Fibroblast of peridontal ligament (primary cell): ENCODE measurements around the gene GRAPL.
"Not testable (repeated sequence)": the region's sequence is repeated elsewhere in the genome, so short reads cannot be mapped to it uniquely, and the experiment has no call there.

ENCODE experiments used
- DNase-seq: peaks from one replicate; pipeline ENCODE4 v3.0.0-alpha.2; 2010; ENCODE audit errors: extremely low read depth

Gene GRAPL

DNA sequence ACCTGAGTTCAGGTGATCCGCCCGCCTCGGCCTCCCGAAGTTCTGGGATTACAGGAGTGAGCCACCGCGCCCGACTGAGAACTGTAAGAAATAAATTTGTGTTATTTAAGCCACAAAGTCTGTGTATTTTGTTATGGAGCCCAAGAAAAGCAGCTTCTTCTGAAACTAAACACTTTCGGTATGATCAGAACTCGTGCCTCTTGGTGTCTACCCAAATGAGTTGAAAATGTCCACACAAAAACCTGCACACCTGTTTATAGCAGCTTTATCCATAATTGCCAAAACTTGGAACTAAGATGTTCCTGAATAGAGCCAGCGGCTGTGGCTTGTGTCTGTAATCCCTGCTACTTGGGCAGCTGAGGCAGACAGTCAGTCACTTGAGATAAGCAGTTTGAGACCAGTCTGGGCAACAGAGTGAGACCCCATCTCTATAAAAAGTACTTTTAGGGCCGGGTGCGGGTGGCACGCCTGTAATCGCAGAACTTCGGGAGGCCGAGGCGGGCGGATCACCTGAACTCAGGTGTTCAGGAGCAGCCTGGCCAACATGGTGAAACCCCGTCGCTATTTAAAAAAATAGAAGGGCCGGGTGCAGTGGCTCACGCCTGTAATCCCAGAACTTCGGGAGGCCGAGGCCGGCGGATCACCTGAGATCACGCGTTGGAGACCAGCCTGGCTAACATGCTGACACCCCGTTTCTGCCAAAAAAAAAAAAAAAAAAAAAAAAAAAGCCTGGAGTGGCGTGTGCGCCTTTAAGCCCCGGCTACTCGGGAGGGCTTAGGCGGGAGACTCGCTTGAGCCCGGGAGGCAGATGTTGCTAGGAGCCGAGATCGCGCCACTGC, 61.7 kb downstream of the GRAPL start:
- not testable (repeated sequence) for DNase-seq

DNA sequence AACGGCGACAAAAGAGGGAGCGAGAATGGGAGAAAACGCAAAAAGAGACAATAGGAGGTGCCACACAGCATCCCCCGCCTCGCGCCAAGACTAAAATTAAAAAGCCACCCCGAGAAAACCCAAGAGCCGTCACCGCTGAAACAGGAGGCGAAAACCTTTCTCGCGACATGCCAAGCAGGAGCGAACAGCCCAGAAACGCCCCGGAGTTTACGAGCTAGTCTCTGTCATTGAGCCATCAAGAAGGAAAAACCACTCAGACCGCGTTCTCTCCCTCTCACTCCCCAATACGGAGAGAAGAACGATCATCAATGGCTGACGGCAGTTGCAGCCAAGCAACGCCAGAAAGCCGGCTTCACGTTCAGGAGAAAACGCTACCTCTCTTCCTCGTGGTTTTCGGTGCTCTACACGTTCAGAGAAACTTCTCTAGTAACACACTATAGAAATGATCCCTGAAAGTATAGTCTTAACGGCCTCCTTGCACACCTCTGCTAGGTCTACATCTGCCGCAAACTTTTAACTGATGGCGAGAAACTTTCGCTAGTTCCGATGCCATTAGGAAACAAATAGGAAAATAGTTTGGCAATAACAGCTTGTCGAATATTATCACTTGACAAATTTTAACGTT, 62.5 kb downstream of the GRAPL start:
- DNase-seq, result not testable (repeated sequence)

DNA sequence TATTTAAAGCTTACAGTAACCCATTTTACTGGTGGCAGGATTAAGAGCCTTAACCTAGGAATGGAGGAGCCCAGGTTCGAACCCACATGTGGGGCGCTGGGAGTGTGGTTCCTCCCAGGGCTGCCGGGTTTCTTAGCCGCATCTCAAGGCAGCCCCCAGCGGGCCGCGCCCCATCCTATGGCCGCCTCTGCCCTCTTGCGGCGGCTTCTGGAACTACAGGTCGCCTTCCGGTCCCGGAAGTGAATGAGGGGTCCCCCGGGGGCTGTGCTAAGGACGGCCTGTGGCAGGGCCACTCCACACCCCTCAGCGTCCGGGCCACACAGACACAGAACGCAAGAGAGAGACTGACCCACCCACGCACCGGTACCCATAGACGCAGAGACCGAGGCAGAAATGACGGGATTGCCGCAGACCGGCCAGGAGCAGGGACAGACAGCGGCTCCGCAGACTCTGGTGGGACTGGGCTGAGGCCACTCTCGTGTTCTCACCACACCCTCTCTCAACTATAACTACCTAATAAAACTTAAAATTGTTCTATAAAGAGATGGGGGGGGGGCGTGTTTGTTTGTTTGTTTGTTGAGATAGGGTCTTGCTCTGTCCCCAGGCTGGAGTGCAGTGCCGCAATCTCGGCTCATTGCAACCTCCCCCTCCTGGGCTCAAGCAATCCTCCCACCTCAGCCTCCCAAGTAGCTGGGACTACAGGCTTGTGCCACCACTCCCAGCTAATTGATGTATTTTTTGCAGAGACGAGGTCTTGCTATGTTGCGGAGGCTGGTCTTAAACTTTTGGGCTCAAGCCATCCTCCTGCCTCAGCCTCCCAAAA, 69.2 kb downstream of the GRAPL start:
- DNase-seq, result not testable (repeated sequence)

DNA sequence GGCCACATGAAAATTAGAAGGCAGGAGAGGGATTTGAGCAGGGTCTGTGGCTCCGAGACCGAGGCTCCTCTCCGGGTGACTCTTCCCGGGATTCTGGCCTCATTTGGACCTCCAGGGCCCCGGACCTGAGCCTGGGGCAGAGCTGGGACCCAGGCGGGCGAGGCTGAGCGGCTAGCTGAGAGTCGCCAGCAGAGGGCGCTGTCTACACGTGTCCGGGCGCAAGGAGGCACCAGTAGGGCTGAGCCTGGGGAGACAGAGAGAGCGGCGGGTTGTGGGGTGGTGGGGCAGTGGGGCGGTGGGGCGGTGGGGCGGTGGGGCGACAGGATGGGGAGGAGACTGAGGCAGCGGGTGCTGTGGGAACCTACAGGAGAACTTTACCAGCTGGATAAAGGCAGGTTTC, 75.1 kb downstream of the GRAPL start:
- DNase-seq, result not testable (repeated sequence)

DNA sequence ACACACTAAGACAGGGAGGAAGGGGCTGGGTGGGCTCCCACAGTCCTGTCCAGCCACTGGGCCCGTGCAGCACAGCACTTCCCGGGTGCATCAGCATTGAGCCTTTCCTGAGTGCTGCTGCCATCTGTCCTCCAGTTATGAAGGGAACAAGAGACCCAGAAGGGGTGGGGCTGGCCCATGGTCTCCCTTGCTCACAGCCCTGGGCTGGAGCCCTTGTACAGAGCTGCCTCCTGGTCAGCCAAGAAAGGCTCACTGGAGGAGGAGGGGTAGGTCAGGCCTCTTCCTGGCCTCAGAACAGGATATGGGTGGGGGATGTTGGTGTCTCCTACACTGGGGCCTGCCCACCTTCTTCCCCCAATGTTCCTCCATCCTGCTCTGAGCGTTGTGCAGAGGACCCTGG, 76.0 kb downstream of the GRAPL start:
- not testable (repeated sequence) for DNase-seq
